Activated naive CD4-positive, alpha-beta T cell treated with anti-CD3 and anti-CD28 coated beads, Interleukin-2, amount 50 U/mL, for 16 hours (primary cell): ENCODE results near the gene ARHGAP8.
"Not testable (repeated sequence)": the region's sequence is repeated elsewhere in the genome, so short reads cannot be mapped to it uniquely, and the experiment has no call there.

Source experiments
- DNase-seq: peaks from one replicate; pipeline ENCODE4 v3.0.0-alpha.2; 2020

The ARHGAP8 gene

GRCh38 chr22:44740307-44740706 is 12.1 kb upstream of the ARHGAP8 start:
- no peak for DNase-seq

GRCh38 chr22:44741929-44742328 is 10.4 kb upstream of the ARHGAP8 start:
- DNase-seq: no peak

GRCh38 chr22:44743247-44743646 is 9.1 kb upstream of the ARHGAP8 start:
- DNase-seq: no peak

GRCh38 chr22:44743804-44744211 is 8.6 kb upstream of the ARHGAP8 start:
- no peak for DNase-seq

GRCh38 chr22:44745853-44746789 is 6.3 kb upstream of the ARHGAP8 start:
- DNase-seq: no peak

DNA sequence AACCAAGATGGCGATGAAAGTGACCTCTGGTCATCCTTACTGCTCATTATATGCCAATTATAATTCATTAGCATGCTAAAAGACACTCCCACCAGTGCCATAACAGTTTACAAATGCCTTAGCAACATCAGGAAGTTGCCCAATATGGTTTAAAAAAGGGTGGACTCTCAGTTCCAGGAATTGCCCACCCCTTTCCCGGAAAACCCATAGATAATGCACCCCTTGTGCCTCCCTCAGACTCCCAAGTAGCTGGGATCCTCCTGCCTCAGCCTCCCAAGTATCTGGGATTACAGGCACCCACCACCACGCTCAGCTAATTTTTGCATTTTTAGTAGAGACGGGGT is 4.6 kb upstream of the ARHGAP8 start:
- not testable (repeated sequence) for DNase-seq

GRCh38 chr22:44748524-44748923 is 3.9 kb upstream of the ARHGAP8 start:
- DNase-seq: no peak

GRCh38 chr22:44750481-44750880 is 1.9 kb upstream of the ARHGAP8 start:
- DNase-seq: no peak

DNA sequence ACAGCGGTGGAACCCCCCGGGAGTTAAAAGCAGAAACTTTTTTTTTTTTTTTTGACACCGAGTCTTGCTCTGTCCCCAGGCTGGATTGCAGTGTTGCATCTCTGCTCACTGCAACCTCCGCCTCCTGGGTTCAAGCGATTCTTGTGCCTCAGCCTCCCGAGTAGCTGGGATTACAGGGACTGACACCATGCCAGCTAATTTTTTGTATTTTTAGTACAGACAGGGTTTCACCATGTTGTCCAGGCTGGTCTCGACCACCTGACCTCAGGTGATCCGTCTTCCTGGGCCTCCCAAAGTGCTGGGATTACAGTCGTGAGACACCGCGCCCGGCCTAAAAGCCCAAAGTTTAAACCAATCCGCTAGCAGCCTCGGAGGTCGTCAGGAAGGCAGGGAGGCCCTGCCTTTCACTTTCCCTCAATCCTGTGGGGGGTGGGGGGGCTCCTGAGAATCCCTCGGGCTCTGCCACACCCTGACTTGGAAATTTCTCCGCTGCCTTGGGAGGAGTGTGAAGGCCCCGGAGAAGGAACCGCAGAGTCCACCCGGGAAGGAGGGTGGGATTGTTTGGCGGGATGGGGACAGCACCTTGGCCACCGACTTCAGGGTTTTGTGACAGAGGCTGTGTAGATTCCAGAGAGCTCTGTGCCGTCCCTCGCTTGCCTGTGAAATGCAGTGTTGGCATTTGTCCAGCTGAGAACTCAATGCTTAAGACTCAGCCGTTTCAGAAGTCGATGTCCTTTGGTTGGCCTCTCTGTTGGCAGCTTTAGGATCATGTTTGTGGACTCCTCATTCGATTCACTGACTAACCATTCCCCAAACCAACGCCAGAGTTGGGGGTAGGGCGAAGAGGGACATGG is 1.0 kb downstream of the ARHGAP8 start:
- DNase-seq: no peak

DNA sequence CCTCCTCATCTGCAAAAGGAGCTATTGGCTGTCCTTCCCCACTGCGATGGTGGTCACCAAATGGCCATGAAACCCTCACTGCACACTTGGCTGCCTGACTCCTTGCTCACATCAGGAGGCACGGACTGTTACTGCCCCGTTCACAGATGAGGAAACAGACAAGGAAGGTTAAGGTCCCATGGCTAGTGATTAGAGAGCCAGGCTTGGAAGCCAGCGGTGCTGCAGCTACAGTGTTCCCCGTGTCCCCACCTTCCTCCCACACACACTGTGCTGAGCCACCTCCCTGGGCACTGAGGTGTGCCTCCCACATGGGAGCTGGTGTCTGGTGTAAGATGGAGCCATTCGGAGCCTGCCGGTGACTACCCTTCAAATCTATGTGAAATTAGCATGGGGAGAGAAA is 2.6 kb downstream of the ARHGAP8 start:
- DNase-seq: no peak

DNA sequence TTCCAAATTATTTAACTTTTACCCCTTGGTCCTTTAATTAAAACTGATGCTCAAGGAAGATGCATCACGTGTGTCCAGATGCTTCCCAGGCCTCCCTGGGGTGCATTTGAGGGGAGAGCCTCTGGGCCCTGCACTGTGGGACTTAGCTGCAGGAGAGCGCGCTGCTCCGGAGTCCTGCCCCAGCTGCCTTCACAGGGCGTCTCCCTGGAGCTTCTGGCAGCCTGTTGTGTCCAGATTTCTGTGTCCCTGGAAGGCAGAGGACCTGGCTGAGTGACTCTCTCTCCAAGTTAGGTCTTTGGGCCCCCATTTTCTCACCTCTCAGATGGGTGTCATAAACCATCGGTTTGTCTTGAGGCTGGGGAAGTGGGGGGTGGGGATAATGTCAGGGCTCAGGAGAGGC is 3.0 kb downstream of the ARHGAP8 start:
- no peak for DNase-seq

DNA sequence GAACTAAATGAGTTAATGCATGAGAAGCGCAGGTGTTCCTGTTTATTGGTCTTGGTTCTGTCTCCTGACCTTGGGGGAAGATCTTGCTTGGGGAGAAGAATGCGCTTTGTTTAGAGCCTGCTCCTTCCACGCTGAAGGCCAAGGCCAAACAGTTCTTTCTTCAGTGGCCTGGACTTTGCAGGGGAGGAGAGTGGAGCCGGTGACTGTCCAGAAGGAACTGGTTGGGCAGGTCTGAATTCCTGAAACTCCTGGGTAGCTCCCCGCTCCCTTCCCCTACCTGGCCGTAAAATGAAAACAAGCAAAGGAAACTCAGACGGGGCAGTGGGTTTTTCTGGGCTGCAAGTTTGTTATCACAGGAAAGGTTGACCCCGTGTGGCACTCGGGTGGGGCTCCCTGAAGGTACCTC is 3.6 kb downstream of the ARHGAP8 start:
- DNase-seq: no peak

GRCh38 chr22:44758344-44758973 is 6.1 kb downstream of the ARHGAP8 start:
- no peak for DNase-seq

DNA sequence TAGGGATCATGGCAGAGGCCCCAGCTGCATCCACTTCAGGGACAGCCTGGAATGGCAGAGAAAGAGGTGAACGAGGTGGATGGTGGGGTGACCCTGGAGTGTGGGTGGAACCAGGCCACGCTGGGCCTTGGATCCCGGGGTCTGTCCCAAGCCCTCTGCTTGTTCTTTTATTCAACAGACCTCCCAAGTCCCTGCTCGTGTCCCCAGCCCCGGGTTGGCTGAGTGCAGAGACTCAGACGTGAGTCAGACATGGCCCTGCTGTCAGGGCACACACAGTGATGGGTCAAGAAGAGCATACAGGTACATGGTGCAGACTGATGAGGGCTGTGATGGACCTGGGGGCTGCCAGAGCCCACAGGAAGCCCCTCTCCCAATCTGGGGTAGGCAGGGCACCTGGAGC is 6.6 kb downstream of the ARHGAP8 start:
- no peak for DNase-seq

DNA sequence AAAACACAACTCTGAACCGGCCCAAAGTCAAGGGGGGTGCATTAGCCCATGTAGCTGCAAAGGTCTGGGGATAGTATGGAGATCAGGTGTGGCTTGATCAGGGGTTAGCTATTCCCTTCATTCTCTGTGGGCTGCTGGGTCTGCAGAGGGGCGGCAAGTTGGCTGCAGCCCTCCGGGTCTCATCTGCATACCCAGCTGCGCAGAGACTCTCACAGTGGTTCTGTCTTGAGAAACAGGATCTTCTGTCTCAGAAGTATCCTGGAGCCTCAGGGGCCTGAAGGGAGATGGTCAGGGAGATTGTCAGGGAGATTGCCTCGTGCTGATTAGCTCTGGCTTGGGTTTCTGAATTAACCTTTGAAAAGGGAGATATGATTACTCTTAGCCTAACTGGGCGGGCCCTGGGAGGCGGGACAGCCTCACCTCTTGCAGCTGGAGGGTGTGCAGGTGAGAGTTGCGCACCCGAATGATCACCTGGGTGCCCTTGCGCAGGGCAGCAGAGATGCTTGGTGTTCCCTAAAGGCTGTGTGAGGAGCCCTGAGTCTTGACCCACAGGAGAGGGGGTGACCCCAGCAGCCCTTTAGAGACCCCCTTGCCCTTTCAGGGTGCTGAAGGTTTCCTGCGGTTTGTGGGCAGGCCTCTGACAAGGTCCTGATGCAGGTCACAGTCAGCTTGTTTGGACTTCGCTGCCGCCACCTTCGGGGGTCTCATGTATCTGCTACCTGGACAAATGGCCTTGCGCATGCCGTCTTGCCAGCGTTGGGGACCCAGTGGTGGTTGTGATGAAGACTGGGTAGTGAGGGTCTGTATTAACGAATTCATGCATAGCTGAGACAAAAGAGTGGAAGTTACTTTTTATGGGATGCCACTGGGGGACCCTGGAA is 7.3 kb downstream of the ARHGAP8 start:
- no peak for DNase-seq

DNA sequence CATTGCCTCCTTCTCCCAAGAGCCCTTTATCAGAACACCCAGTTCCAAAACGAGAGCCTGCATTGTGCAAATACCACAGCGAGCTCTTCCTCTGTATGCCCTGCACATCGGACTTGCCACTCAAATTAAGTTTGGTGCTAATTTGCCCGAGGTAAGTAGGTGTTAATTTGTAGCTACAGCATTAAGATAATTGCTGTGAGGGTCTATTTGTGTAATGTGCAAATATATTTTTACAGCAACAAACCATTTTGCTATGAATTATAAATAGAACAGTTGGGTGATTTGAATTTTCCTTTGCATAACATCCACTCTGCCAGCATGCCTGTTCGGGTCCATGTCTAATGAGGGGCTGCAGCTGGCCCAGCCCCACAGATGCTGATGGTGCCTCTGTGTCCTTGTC is 8.1 kb downstream of the ARHGAP8 start:
- DNase-seq: no peak

- no peak for DNase-seq
Measured at GRCh38 chr22:44761025-44761424, 8.7 kb downstream of the ARHGAP8 start.

- no peak for DNase-seq
Measured at GRCh38 chr22:44764373-44764772, 12.0 kb downstream of the ARHGAP8 start.

DNA sequence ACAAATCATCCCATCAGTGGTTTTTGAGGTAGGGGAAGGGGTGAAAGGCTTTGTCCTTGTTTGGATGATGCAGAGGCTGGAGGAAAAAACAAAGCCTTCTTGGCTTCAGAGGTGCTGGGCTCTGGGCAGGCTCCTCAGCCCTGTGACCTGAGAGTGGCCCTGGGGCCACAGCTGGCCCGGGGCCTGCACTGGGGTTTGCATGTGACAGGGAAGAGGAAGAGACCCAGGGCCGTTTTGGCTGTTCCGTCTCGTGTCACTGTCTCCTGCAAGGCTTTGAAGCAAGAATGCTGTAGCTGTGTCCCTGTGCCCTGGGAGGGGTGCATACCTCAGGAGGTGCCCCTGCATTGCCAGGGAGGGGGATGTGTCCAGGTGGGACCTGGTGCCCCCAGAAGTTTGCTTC is 12.6 kb downstream of the ARHGAP8 start:
- no peak for DNase-seq

GRCh38 chr22:44765571-44766285 is 13.4 kb downstream of the ARHGAP8 start:
- DNase-seq: no peak

GRCh38 chr22:44773082-44773481 is 20.7 kb downstream of the ARHGAP8 start:
- no peak for DNase-seq

DNA sequence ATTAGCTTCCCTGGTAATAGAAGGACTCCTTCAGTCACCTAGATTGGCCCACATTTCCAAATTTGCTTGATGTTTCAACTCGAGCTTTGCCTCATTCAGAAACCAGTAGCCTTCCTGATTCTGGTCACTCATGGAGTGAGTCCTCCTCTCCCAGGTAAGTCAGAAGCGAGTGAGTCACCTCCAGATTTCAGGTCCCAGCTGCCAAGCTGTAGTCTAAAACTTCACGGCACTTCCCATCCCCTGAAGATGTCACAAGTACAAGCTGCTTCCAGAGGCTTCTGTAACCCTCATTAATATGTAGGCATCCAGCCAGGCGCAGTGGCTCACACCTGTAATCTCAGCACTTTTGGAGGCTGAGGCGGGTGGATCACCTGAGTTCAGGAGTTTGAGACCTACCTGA is 23.5 kb downstream of the ARHGAP8 start:
- no peak for DNase-seq
